GM12864 (cell line): ENCODE data around the gene CYP27A1.

ENCODE experiments used
- DNase-seq: peaks from one replicate; pipeline ENCODE4 v3.0.0-alpha.2; 2011; ENCODE audit warnings: low read depth
- H3K4me3 ChIP-seq: 2 replicates; pipeline ENCODE4 v1.5.1; 2011; ENCODE audit warnings: mild to moderate bottlenecking, low read depth, low read length, control low read depth
- TF ChIP-seq, protein P1 (sequence below): IDR thresholded peaks from 2 replicates; pipeline ENCODE4 v1.5.1; 2011; ENCODE audit warnings: low read depth, mild to moderate bottlenecking, moderate library complexity, low read length, control low read depth, inconsistent platforms; ENCODE audit errors: missing control alignments

Gene CYP27A1

DNA sequence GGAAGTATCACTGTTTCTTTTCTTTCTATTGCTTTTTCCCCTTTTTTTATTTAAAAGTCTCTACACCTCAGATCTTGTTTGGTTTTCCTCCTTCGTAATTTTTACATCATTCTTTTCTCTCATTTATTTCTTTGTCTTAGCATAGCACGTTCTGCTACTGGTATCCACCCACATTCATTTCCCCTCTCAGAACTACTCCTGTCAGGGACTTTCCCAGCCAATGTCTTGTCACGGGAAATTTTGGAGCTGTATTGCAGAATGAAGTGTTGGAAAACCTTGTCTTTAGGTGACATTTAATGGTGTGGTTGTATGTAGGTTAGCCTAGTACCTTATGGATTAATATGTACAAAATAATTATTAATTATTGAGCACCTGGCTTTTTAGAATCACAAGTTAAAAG lies 37.3 kb upstream of the CYP27A1 start:
- no peak overlapping the region for H3K4me3 ChIP-seq

DNA sequence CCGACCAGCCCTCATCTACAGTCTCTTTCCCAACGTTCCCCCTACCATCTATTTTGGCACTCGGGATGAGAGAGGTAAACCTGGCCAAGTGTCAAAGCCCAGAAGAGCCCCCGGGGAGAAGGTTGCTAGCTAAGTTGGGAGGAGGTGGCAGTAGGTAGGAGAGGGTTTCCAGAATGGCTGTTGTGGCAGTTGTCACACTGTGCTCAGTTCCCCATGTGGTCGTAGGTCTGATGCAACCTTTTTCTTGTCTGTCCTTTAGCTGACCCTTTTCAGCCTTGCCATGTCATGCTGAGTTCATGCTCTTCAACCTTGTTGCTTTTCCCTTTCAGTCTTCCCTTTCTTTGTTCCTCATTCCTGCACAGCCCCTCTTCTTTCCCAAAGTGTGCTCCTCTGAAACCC lies 36.8 kb upstream of the CYP27A1 start:
- TF ChIP-seq, protein P1, sequence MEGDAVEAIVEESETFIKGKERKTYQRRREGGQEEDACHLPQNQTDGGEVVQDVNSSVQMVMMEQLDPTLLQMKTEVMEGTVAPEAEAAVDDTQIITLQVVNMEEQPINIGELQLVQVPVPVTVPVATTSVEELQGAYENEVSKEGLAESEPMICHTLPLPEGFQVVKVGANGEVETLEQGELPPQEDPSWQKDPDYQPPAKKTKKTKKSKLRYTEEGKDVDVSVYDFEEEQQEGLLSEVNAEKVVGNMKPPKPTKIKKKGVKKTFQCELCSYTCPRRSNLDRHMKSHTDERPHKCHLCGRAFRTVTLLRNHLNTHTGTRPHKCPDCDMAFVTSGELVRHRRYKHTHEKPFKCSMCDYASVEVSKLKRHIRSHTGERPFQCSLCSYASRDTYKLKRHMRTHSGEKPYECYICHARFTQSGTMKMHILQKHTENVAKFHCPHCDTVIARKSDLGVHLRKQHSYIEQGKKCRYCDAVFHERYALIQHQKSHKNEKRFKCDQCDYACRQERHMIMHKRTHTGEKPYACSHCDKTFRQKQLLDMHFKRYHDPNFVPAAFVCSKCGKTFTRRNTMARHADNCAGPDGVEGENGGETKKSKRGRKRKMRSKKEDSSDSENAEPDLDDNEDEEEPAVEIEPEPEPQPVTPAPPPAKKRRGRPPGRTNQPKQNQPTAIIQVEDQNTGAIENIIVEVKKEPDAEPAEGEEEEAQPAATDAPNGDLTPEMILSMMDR, result no peak
- DNase-seq, result no peak
- no peak overlapping the region for H3K4me3 ChIP-seq

More for the DNA sequence above, 37.3 kb upstream of the CYP27A1 start:
- TF ChIP-seq, protein P1, result no peak
- DNase-seq, result peak; percentile 30

DNA sequence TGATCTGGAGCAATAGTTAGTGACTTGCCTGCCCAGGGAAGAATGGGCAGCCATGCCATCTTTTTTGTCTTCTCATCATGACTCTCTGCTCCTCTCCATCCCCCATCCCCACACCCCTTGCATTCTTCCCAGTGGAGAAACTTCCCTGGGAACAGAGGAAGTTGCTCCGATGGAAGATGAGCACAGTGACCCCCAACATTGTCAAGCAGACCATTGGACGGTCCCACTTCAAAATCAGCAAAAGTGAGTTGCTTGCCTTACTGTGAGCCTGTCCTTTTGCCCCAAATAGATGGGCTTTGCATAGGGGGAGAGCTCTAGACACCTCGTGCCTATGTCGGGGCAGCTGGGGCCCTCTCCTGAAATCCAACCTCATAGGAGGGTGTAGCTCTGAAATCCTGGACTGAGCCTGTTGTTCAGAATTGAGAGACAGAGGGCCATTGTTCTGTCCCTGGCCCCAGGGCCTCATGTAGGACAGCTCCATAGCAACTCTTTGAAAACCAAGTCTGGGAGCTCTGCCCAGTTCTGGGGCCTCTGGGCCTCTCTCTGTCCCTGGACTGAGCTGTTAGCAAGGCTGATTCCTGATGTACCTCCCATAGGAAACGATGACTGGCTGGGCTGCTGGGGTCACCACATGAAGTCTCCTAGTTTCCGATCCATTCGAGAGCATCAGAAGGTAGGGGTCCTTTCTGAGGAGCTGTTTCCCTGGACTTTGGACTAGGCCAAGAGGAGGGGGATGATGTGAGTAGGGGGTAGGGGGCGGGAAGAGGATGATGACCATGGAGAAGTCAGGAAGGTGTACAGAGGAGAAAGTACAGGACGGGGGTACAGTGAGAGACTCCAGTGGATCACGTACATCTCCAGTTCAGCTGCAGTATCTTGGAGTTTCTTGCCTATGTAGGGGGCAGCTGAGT lies 36.1 kb upstream of the CYP27A1 start:
- TF ChIP-seq, protein P1, result no peak
- no peak for DNase-seq
- no peak overlapping the region for H3K4me3 ChIP-seq

DNA sequence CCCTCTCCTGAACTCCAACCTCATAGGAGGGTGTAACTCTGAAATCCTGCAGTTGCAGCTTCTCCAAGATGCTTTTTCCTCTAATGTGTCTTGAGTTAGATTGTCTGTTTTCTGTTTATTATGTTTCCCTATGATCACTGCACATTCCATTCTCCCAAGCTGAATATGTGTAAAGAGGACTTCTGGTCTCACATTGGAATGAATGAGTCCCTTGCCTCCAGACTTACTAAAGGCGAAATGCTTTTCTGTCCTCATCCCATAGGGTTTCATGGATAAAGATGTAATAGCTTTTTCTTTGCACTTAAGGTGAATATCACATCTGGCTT lies 35.5 kb upstream of the CYP27A1 start:
- DNase-seq, result no peak
- no peak overlapping the region for H3K4me3 ChIP-seq
- TF ChIP-seq, protein P1, result no peak

DNA sequence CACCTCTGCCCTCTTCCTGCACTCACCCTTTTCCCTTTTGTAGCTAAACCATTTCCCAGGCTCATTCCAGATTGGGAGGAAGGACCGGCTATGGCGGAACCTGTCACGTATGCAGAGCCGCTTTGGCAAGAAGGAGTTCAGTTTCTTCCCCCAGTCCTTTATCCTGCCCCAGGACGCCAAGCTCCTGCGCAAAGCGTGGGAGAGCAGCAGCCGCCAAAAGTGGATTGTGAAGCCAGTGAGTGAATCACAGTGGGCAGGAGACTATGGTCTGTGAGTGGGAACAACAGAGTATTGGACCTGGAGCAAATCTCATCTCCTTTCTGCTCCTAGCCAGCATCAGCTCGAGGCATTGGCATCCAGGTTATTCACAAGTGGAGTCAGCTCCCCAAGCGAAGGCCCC lies 35.0 kb upstream of the CYP27A1 start:
- no peak overlapping the region for H3K4me3 ChIP-seq
- TF ChIP-seq, protein P1, result no peak
- no peak for DNase-seq

DNA sequence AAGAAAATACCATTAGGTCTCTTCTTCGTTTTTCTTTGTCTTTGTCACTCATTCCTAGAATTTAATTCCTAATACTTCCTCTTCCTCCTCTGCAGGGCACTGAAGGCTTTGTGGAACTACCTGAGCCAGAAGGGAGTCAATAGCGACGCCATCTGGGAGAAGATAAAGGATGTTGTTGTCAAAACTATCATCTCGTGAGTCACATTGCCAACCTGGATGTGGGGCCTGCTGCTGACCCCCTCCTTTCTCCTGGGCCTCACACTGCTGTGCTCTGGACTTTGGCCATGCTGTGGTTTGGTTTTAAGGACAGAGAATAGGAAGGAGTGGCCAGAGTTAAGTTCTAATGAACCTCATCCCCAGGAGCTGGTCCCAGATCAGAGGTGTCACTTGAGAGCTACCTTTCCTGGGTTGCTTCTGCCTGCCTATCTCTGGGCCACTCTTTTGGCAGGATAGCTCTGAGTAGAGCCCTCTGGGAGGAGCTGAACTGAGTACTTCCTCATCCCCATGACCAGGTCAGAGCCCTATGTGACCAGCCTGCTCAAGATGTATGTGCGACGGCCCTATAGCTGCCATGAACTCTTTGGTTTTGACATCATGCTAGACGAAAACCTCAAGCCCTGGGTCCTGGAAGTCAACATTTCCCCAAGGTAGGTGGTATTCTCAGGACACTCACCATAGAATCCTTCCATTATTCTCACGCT lies 33.1 kb upstream of the CYP27A1 start:
- DNase-seq, result no peak
- TF ChIP-seq, protein P1, result no peak
- no peak overlapping the region for H3K4me3 ChIP-seq
